GM19239 (cell line): ENCODE data around the gene TXNDC15.
"Not testable (repeated sequence)": the region's sequence is repeated elsewhere in the genome, so short reads cannot be mapped to it uniquely, and the experiment has no call there.

Experiments
- DNase-seq: peaks from one replicate; pipeline ENCODE4 v3.0.0; 2011; ENCODE audit warnings: low spot score; ENCODE audit not compliant: insufficient read length
- FAIRE-seq: peaks from 2 replicates; lab custom pipeline; 2011; peaks lifted over from hg19 to GRCh38; lab: Jason Lieb, UNC

Gene TXNDC15

DNA sequence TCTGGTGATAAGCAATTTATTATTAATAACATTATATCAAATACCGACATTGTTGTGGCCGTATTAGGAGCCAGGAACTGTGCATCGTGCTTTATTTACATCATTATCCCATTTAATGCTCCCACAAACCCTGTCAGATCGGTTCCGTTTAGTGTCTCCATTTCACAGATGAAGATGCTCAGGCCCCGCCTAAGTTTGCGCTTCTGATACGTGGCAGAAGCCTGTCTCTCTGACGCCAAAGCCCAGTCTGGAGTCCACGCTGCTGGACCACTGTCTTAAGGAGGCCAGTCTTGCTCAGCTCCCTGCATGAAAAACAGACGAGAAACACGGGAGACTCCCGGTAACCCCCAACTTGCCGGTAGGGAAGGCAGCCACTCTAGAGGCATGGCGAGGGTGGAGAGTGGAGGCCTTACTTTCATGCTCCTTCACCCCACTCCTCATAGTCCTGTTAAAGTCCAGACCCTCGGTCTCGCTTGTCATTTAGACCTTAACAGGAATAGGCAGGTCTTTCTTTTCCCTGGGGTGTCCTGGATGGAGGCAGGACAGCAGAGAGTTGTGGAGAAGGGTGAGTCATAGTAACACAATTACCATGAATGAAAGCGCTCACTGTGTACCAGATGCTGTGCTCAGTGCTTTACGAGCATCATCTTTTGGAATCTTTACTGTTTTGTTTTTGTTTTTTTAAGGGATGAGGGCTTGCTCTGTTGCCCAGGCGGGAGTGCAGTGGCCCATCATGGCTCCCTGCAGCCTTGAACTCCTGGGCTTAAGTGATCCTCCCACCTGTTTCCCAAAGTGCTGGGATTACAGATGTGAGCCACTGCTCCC is 872 bp downstream of the TXNDC15 start:
- FAIRE-seq: peak; percentile 80
- no peak for DNase-seq

DNA sequence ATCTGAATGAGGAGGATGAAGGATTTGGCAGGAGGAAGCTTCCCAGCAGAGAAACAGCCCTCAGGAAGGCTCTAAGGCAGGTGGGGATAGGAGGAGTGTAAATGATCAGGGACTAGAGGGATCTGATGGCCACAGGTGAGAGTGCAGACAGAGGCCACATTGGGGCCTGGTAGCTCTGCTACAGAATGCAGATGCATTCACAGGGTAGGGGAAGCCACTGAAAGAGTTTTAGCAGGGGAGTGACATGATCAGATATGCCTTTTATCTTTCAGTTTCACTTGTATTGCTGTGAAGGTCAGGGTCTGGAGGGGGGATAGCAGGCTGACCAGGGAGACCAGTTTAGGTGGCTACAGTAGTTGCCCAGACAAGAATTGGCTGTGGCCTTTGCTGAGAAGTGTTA is 3.0 kb downstream of the TXNDC15 start:
- peak; percentile 31 for FAIRE-seq
- peak; percentile 72 for DNase-seq

DNA sequence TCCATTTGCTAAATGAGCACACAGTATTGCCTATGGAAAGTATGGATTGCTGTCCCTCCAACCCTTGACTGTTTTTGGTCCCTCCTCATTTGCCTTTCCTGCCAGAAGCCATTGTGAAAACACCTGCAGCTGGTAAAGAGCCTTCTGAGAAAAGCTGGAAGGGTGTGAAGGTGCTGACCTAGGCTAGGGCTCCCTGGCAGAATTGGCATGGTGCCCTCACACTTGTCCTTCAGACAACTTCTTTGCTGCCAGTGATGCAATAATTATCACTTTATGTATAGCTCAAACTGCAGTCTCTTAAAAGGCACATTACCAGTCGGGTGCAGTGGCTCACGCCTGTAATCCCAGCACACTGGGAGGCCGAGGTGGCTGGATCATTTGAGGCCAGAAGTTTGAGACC is 4.2 kb downstream of the TXNDC15 start:
- FAIRE-seq (no peak), DNase-seq (no peak)

DNA sequence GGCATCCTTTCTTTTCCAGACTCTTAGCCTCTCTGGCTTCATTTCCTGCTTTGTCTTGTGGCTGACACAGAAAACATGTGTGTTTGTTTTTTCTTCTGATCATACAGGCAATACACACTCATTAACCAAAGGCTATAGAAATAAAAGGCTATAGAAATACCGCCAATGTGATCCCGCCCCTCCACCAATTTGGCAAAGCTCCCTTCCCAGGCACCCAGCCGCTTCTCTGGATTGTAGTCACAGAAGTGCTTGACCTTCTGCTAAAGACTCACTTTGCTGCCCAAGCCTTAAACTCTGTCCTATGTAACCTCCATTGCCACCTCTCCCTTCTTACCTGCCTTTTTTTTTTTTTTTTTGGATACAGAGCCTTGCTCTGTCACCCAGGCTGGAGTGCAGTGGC is 5.3 kb downstream of the TXNDC15 start:
- FAIRE-seq: no peak
- DNase-seq: no peak

DNA sequence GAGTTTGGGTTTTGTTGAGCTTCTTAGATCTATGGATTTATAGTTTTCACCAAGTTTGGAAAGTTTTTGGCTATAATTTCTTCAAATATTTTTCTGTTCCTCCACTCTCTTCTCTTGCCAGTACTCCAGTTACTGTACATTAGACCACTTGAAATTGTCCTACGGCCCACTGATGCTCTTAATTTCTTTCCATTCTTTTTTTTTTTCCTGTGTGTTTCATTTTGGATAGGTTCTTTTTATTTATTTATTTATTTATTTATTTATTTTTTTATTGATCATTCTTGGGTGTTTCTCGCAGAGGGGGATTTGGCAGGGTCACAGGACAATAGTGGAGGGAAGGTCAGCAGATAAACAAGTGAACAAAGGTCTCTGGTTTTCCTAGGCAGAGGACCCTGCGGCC is 6.8 kb downstream of the TXNDC15 start:
- FAIRE-seq, DNase-seq: not testable (repeated sequence)

DNA sequence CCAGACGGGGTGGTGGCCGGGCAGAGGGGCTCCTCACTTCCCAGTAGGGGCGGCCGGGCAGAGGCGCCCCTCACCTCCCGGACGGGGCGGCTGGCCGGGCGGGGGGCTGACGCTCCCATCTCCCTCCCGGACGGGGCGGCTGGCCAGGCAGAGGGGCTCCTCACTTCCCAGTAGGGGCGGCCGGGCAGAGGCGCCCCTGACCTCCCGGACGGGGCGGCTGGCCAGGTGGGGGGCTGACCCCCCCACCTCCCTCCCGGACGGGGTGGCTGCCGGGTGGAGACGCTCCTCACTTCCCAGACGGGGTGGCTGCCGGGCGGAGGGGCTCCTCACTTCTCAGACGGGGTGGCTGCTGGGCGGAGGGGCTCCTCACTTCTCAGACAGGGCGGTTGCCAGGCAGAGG is 7.5 kb downstream of the TXNDC15 start:
- not testable (repeated sequence) for DNase-seq, FAIRE-seq

DNA sequence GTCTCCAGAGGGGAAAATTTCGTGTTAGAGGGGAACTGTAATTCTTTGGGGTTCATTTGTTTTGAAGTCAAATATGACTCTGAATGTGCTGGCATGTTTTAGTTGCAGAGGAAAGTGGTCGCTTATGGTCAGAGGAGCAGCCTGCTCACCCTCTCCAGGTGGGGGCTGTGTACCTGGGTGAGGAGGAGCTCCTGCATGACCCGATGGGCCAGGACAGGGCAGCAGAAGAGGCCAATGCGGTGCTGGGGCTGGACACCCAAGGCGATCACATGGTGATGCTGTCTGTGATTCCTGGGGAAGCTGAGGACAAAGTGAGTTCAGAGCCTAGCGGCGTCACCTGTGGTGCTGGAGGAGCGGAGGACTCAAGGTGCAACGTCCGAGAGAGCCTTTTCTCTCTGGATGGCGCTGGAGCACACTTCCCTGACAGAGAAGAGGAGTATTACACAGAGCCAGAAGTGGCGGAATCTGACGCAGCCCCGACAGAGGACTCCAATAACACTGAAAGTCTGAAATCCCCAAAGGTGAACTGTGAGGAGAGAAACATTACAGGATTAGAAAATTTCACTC is 13.5 kb downstream of the TXNDC15 start:
- no peak for FAIRE-seq

DNA sequence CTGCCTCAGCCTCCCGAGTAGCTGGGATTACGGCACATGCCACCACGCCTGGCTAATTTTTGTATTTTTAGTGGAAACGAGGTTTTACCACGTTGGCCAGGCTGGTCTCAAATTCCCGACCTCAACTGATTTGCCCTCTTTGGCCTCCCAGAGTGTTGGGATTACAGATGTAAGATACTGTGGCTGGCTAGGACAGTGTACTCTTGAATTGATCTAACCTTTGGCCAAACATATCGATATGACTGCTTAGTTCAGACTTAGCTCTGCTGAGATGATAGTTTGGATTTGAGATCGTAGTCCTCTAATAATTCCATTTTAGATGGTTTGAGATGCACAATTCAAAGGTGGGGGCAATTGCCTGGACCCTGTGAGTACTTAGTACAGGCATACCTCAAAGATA is 15.2 kb downstream of the TXNDC15 start:
- DNase-seq (no peak), FAIRE-seq (no peak)

More for the DNA sequence above, 13.5 kb downstream of the TXNDC15 start:
- no peak for DNase-seq

DNA sequence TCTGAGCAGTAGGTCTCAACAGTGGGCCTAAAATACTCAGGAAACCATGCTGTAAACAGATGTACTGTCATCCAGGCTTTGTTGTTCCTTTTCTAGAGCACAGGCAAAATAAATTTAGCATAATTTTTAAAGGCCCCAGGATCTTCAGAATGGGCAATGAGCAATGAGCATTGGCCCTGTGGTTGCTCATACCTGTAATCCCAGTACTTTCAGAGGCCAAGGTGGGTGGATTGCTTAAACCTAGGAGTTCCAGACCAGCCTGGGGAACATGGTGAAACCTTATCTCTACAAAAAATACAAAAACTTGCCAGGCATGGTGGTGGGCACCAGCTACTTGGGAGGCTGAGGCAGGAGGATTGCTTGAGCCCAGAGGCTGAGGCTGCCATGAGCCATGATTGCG is 17.3 kb downstream of the TXNDC15 start:
- no peak for DNase-seq
- FAIRE-seq: no peak

DNA sequence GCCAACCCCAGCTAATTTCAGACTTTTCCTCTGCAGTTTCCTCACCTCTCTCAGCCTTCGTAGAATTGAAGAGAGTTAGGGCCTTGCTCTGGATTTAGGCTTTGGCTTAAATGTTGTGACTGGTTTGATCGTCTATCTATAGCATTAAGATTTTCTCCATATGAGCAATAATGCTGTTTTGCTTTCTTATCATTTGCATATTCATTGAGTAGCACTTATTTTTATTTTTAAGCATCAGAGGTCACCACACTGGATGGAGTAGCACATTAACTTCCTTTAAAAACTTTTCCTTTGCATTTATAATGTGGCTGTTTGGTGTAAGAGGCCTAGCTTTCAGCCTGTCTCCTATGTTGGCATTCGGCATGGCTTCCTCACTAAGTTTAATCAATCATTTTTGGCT is 18.1 kb downstream of the TXNDC15 start:
- DNase-seq: no peak

DNA sequence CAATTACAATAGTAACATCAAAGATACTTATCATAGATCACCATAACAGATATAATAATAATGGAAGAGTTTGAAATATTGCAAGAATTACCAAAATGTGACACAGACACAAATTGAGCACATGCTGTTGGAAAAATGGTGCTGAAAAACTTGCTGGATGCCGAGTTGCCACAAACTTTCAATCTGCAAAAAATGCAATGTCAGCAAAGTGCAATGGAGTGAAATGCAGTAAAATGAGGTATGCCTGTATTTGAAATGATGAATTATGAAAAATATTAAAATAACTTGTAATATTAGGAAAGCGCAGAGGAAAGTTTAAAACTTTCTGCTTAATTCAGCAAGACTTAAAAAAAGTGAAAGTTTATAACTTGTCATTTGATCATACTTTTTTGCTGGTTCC is 18.8 kb downstream of the TXNDC15 start:
- no peak for FAIRE-seq

More for the DNA sequence above, 18.1 kb downstream of the TXNDC15 start:
- peak; percentile 8 for FAIRE-seq

DNA sequence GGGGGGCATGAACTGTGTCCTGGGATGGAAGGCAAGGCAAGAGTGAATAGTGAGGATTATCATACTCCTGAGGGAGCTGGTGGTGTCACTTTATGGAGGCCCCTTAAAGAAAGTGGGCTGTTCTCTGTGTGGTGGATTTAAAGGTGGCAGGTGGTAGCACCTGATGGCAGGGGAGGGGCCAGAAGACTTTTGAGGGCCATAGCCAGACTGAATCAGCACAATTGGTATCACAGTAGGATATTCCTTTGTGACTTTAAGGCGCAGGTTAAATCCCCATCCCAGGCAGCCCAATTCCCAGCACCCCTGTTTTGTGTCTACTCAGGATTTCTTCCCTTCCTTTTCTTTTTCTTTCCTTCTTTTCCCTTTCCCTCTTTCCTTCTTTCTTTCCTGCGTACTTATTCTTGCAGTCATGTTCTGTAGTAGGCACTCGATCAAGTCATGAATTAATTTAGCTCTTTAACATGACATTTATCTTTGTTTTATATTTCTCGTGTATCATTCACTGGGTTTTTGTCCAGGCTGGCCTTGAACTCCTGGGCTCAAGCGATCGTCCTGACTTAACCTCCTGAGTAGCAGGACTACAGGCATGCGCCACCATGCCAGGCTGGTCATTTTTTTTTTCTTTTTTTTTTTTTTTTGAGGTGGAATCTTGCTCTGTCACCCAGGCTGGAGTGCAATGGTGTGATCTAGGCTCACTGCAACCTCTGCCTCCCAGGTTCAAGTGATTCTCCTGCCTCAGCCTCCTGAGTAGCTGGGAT is 19.8 kb downstream of the TXNDC15 start:
- DNase-seq (no peak), FAIRE-seq (no peak)

More for the DNA sequence above, 18.8 kb downstream of the TXNDC15 start:
- no peak for DNase-seq

DNA sequence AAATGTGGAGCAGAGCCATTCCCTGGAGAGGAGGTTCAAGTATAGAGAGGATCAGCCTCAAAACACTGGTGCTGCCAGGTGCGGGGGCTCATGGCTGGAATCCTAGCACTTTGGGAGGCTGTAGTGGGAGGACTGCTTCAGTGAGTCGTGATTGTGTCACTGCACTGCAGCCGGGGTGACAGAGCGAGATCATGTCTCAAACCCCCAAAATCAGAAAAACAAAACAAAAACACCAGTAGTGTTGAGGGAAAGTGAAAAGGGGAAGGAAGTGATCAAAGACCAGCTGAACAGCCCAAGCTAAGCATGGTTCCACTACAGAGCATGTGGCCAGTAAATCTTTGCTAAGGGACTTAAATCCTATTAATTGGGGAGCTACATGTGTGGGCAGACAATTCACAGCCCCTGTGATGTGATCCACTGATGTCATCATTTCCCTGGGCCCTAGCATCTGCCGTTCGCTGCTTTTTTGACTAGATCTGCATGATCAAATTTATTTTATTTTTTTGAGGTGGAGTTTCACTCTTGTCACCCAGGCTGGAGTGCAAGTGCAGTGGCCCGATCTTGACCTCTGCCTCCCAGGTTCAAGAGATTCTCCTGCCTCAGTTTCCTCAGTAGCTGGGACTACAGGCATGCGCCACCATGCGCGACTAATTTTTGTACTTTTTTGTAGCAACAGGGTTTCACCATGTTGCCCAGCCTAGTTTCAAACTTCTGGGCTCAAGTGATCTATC is 28.1 kb downstream of the TXNDC15 start:
- DNase-seq (no peak), FAIRE-seq (peak; percentile 95)

DNA sequence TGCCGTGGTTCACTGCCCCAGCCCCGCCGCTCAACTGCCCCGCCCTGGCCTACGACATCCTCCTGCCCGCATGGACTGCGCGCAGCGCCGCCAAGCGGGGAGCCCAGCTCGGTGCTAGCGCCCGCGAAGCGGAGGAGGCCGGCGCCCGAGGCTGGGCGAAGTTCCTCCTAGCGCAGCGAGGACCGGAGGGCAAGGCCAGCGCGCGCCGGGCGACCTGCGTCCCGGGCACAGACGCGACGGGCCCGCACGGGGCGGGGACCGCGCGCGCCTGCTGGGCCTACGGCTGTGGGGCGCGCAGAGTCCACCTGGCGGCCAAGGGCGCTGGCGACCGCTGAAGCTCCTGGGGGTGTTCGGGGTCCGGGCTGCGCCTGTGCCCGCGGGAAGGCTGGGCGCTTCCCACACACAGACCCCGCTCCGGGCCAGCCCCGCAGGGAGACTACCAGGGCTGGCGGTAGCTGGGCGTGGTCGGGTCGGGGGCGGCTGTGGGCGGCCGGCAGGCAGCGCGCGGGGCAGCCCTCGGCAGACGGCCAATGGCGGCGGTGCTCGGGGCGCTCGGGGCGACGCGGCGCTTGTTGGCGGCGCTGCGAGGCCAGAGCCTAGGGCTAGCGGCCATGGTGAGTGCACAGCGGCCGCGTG is 30.6 kb downstream of the TXNDC15 start, which contains the start of gene PCBD2:
Gene PCBD2, plus strand, starts transcription at position 522 of the 636 bp plus-strand sequence. Its CDS starts 9 bp downstream, at position 531.
- DNase-seq (peak; percentile 73), FAIRE-seq (no peak)

DNA sequence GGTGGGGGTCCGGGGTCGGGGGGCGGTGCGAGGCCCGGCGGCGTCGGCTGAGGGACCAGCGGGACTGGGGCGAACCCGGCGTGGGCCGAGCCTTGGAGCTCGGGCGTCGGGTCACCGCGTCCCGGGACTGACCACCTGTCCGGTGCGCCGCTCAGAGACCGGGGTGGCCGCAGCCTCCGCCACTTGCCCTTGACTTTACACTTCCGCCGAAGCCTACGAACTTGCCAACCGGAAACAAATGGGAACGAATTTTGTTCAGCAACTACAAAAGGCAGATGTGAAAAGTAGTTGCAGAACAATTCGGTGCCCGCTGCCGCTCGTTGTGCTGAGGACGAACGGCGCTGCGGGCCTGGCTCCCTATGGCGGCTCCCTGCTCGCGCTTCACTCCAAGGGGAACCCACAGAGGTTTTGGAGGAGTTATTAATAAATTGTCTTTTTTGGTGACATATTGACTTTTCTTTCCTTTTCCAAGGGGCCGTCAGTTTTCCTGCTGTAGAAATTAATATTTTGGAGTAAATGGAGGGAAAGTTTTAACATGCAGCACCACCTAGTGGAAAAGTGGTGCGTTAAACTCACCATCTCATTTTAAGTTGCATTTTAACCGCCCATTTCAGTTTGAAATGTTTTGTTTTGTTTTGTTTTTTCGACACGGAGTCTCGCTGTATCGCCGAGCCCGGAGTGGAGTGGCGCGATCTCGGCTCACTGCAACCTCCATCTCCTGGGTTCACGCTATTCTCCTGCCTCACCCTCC is 31.2 kb downstream of the TXNDC15 start:
- FAIRE-seq: peak; percentile 76
- DNase-seq: peak; percentile 40

DNA sequence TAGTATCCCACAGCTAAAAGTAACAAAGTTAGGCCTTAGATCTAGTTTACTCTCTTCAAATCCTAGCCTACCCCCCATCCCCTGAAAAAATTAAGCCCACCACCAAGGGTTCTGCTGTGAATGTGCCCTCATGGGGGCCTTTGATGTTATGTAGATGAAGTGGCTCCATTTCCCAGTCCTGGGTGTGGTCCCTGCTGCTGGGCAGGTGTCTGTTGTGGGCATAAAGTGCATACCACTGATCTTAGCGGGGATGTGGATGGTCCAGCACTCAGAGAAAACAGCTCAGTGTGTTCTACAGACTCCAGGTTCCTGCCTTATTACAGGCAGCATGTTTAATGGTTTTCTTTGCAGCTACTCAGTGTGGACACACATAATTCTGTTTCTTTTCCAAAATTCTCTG is 32.6 kb downstream of the TXNDC15 start:
- no peak for FAIRE-seq
- no peak for DNase-seq

DNA sequence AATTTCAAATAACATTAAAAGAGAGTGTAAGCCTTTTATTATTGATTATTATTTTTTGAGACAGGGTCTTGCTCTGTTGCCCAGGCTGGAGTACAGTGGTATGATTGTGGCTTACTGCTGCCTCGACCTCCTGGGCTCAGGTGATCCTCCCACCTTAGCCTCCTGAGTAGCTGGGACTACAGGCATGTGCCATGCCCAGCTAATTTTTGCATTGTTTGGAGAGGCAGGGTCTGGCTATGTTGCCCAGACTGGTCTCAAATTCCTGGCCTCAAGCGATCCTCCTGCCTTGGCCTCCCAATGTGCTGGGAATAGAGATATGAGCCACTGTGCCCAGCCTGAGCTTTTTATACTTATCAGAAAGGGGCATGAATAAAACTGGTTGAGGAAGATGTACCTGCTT is 36.6 kb downstream of the TXNDC15 start:
- not testable (repeated sequence) for FAIRE-seq, DNase-seq

DNA sequence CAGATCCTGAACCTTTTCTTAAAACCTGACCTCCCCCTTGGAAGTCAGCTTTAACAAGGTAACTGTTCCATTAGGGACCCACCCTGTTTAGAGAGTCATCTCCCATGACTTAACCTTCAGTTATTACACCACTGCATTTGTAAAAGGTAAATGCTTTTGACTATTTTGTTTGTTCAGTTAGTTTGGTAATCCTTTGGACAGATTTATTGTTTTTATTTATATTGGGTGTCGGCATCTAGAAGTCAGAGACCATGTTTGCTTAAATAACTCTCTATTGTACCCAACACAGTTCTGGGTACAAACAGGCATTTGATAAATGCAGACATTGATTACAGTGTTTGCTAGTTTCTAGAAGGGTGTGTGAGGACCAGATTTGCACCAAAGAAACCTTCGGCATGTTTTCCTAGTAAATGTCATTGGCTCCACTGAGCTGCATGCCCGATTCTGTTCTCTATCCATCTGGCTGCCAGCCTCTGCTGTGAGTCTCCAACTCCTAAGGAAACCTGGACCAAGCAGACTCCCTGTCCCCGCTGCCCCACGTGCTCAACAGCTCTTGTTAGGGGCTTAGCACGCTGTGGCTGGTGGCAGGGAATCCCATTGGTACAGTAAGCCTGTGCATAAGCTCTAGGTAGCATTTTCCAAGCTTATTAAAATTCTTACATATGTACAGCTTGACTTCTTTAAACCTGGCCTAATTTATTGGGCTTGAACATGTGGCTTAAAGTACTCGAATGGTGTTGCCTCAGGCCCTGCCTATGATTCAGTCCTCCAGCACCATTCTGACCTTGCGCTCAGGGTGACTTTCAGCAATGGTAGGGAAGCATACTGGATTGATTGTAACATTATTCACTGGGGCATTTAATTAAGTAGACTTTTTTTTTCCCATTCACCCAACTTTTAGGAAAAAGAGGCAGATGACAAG is 37.4 kb downstream of the TXNDC15 start:
- FAIRE-seq: no peak

More for the DNA sequence above, 37.4 kb downstream of the TXNDC15 start:
- no peak for DNase-seq
